Skeletal muscle tissue (tissue), 4 donors: Measurements from ENCODE around the gene ANAPC7. TPM values are rescaled to one million over a fixed set of nuclear protein-coding genes. Genes with fewer than 3 reads are reported as not detected.
A peak's percentile ranks its signal among the peaks of the same experiment; 100 is the strongest.
"Not testable (repeated sequence)": the region's sequence is repeated elsewhere in the genome, so short reads cannot be mapped to it uniquely, and the experiment has no call there.

Experiments
- H3K27ac ChIP-seq: one replicate; pipeline ENCODE4 v1.7.0; 2013; ENCODE audit warnings: mild to moderate bottlenecking, low read depth, low read length, inconsistent platforms
- H3K27me3 ChIP-seq, 3 donors: one replicate each; pipeline ENCODE4 v1.7.0; 2013; ENCODE audit warnings: low read length in 3 of 3; ENCODE audit not compliant: control insufficient read depth in 3 of 3, insufficient read depth in 3 of 3
- H3K36me3 ChIP-seq, 3 donors: one replicate each; pipeline ENCODE4 v1.7.0; 2013; ENCODE audit warnings: low read length in 3 of 3; ENCODE audit not compliant: control insufficient read depth in 3 of 3, insufficient read depth in 3 of 3
- H3K4me1 ChIP-seq, 3 donors: one replicate each; pipeline ENCODE4 v1.7.0; 2013; ENCODE audit warnings: low read length in 3 of 3, mild to moderate bottlenecking in 3 of 3; ENCODE audit not compliant: control insufficient read depth in 3 of 3, insufficient read depth in 3 of 3
- H3K4me3 ChIP-seq, 3 donors: one replicate each; pipeline ENCODE4 v1.7.0; 2013; ENCODE audit warnings: low read length in 3 of 3
- H3K9ac ChIP-seq, 3 donors: one replicate each; pipeline ENCODE4 v1.7.0; 2013; ENCODE audit warnings: low read length in 3 of 3, mild to moderate bottlenecking in 3 of 3, moderate library complexity in 2 of 3, low read depth in 1 of 3
- H3K9me3 ChIP-seq, 3 donors: one replicate each; pipeline ENCODE4 v1.7.0; 2013; ENCODE audit warnings: low read length in 3 of 3; ENCODE audit not compliant: control insufficient read depth in 3 of 3
- total RNA-seq: library from RNA; depleted of rRNA; stranded (reverse); fragments of >200 nt; gene quantifications from one replicate; pipeline ENCODE4 v1.2.3, GENCODE V29; 2014
- donor health status: Osteomylitis.

The ANAPC7 gene
- total RNA-seq, result 38.6 TPM

- H3K4me1 ChIP-seq, result peaks cover 9 to 18% (median 13%) of the 10 kb centered on the region in 3 donors
- no peaks in the 10 kb centered on the region for H3K9me3 ChIP-seq
- peak within 1 kb of the TSS; percentile 86 to 88 (median 86) for H3K9ac ChIP-seq
- H3K4me3 ChIP-seq, result peak within 1 kb of the TSS; percentile 80 to 90 (median 85)
- peak within 1 kb of the TSS; percentile 91 for H3K27ac ChIP-seq
- no peaks in the 10 kb centered on the region for H3K27me3 ChIP-seq
- peaks cover 6 to 13% (median 8%) of the 10 kb centered on the region in 3 donors for H3K36me3 ChIP-seq
Observed at GRCh38 chr12:110403146-110403975, at the start of gene ANAPC7. Gene ANAPC7 (minus strand): TSS chr12:110403708. CDS start chr12:110403627, 81 bp downstream.

- H3K9ac ChIP-seq, result peak overlapping the region in 1 of 3 donors; percentile 20
- no peaks in the 10 kb centered on the region for H3K27me3 ChIP-seq
- H3K27ac ChIP-seq, result peak overlapping the region; percentile 19
- peaks cover 5 to 18% (median 10%) of the 10 kb centered on the region in 3 donors for H3K4me1 ChIP-seq
- no peaks in the 10 kb centered on the region for H3K9me3 ChIP-seq
- peaks cover 11 to 22% (median 14%) of the 10 kb centered on the region in 3 donors for H3K36me3 ChIP-seq
- H3K4me3 ChIP-seq, result no peak overlapping the region
Observed at GRCh38 chr12:110451263-110451662, 47.8 kb upstream of the ANAPC7 start.

GRCh38 chr12:110449799-110450497 is 46.4 kb upstream of the ANAPC7 start, which contains the start of gene ARPC3:
Gene ARPC3 (minus strand): TSS chr12:110450337. CDS start chr12:110450260, 77 bp downstream.
- Histone ChIP-seq H3K4me1 (peaks cover 3 to 14% (median 7%) of the 10 kb centered on the region in 3 donors), H3K36me3 (peaks cover 8 to 23% (median 20%) of the 10 kb centered on the region in 3 donors), H3K27me3 (no peaks in the 10 kb centered on the region), H3K9me3 (no peaks in the 10 kb centered on the region), H3K9ac (peak within 1 kb of the TSS; percentile 88 to 95 (median 94)), H3K27ac (peak within 1 kb of the TSS; percentile 95), H3K4me3 (peak within 1 kb of the TSS; percentile 88 to 96 (median 95))

GRCh38 chr12:110444455-110444854 is 40.9 kb upstream of the ANAPC7 start:
- H3K27ac ChIP-seq, result no peak overlapping the region
- no peaks in the 10 kb centered on the region for H3K27me3 ChIP-seq
- peaks cover 12 to 30% (median 26%) of the 10 kb centered on the region in 3 donors for H3K36me3 ChIP-seq
- no peak overlapping the region for H3K9ac ChIP-seq
- no peaks in the 10 kb centered on the region for H3K9me3 ChIP-seq
- H3K4me3 ChIP-seq, result no peak overlapping the region
- peaks cover 3 to 12% (median 7%) of the 10 kb centered on the region in 3 donors for H3K4me1 ChIP-seq

- H3K4me3 ChIP-seq, result no peak overlapping the region
- H3K27ac ChIP-seq, result no peak overlapping the region
- H3K27me3 ChIP-seq, result no peaks in the 10 kb centered on the region
- peaks cover 14 to 22% (median 22%) of the 10 kb centered on the region in 3 donors for H3K36me3 ChIP-seq
- no peaks in the 10 kb centered on the region for H3K9me3 ChIP-seq
- H3K9ac ChIP-seq, result no peak overlapping the region
- no peaks in the 10 kb centered on the region for H3K4me1 ChIP-seq
Observed at GRCh38 chr12:110436231-110436630, 32.7 kb upstream of the ANAPC7 start.

- no peak overlapping the region for H3K4me3 ChIP-seq
- H3K9me3 ChIP-seq, result no peaks in the 10 kb centered on the region
- peaks cover 0 to 3% (median 0%) of the 10 kb centered on the region in 3 donors for H3K4me1 ChIP-seq
- H3K36me3 ChIP-seq, result peaks cover 7 to 11% (median 10%) of the 10 kb centered on the region in 3 donors
- no peaks in the 10 kb centered on the region for H3K27me3 ChIP-seq
- H3K9ac ChIP-seq, result no peak overlapping the region
- no peak overlapping the region for H3K27ac ChIP-seq
Observed at GRCh38 chr12:110431957-110432587, 28.6 kb upstream of the ANAPC7 start.

- not testable (repeated sequence) for H3K9ac ChIP-seq, H3K36me3 ChIP-seq, H3K9me3 ChIP-seq, H3K27me3 ChIP-seq, H3K27ac ChIP-seq, H3K4me3 ChIP-seq, H3K4me1 ChIP-seq
Observed at GRCh38 chr12:110429676-110430075, 26.2 kb upstream of the ANAPC7 start.

GRCh38 chr12:110426406-110426805 is 22.9 kb upstream of the ANAPC7 start:
- Histone ChIP-seq H3K9me3 (no peaks in the 10 kb centered on the region), H3K36me3 (no peaks in the 10 kb centered on the region), H3K27me3 (no peaks in the 10 kb centered on the region), H3K4me1 (peaks cover 0 to 3% (median 0%) of the 10 kb centered on the region in 3 donors), H3K27ac (no peak overlapping the region), H3K9ac (no peak overlapping the region), H3K4me3 (no peak overlapping the region)

- H3K36me3 ChIP-seq, result no peaks in the 10 kb centered on the region
- H3K27me3 ChIP-seq, result no peaks in the 10 kb centered on the region
- H3K4me3 ChIP-seq, result no peak overlapping the region
- H3K4me1 ChIP-seq, result no peaks in the 10 kb centered on the region
- H3K27ac ChIP-seq, result no peak overlapping the region
- no peak overlapping the region for H3K9ac ChIP-seq
- no peaks in the 10 kb centered on the region for H3K9me3 ChIP-seq
Observed at GRCh38 chr12:110424237-110424636, 20.7 kb upstream of the ANAPC7 start.
